ENCODE data around the gene CCDC33.
A peak's percentile ranks its signal among the peaks of the same experiment; 100 is the strongest.

CCDC33 gene

GRCh38 chr15:74369756-74370155, 133.6 kb downstream of the CCDC33 start:
- H3K4me3 ChIP-seq (ENCODE audit: insufficient read depth, low read depth, low read length, poor library complexity, severe bottlenecking): no peak overlapping the region
- H3K9me3 ChIP-seq (ENCODE audit: control insufficient read depth, low read length): no peaks in the 10 kb centered on the region
- no peak overlapping the region for H3K27ac ChIP-seq (ENCODE audit: insufficient read depth, low read length, poor library complexity, severe bottlenecking)
- H3K36me3 ChIP-seq (ENCODE audit: control insufficient read depth, insufficient read depth, low read length): no peaks in the 10 kb centered on the region
- no peak for DNase-seq
- H3K4me1 ChIP-seq (ENCODE audit: control insufficient read depth, insufficient read depth, low read length, poor library complexity, severe bottlenecking): peaks cover 7% of the 10 kb centered on the region
- peaks cover 23% of the 10 kb centered on the region for H3K27me3 ChIP-seq (replicated peaks; ENCODE audit: control insufficient read depth, insufficient read depth, low read length, poor library complexity, severe bottlenecking)

GRCh38 chr15:74370471-74370870, 134.3 kb downstream of the CCDC33 start:
- H3K27me3 ChIP-seq (replicated peaks; ENCODE audit: control insufficient read depth, insufficient read depth, low read length, poor library complexity, severe bottlenecking): peaks cover 16% of the 10 kb centered on the region

GRCh38 chr15:74373056-74373650, 137.0 kb downstream of the CCDC33 start:
- Histone ChIP-seq H3K4me3 (ENCODE audit: insufficient read depth, low read depth, low read length, poor library complexity, severe bottlenecking) (no peak overlapping the region), H3K4me1 (ENCODE audit: control insufficient read depth, insufficient read depth, low read length, poor library complexity, severe bottlenecking) (peaks cover 8% of the 10 kb centered on the region), H3K27ac (ENCODE audit: insufficient read depth, low read length, poor library complexity, severe bottlenecking) (no peak overlapping the region), H3K36me3 (ENCODE audit: control insufficient read depth, insufficient read depth, low read length) (no peaks in the 10 kb centered on the region), H3K9me3 (ENCODE audit: control insufficient read depth, low read length) (no peaks in the 10 kb centered on the region), H3K27me3 (replicated peaks; ENCODE audit: control insufficient read depth, insufficient read depth, low read length, poor library complexity, severe bottlenecking) (peaks cover 5% of the 10 kb centered on the region)
- no peak for DNase-seq

More at GRCh38 chr15:74370471-74370870, 134.3 kb downstream of the CCDC33 start:
- DNase-seq: no peak
- Histone ChIP-seq H3K4me1 (ENCODE audit: control insufficient read depth, insufficient read depth, low read length, poor library complexity, severe bottlenecking) (peaks cover 11% of the 10 kb centered on the region), H3K27ac (ENCODE audit: insufficient read depth, low read length, poor library complexity, severe bottlenecking) (no peak overlapping the region), H3K36me3 (ENCODE audit: control insufficient read depth, insufficient read depth, low read length) (no peaks in the 10 kb centered on the region), H3K4me3 (ENCODE audit: insufficient read depth, low read depth, low read length, poor library complexity, severe bottlenecking) (no peak overlapping the region), H3K9me3 (ENCODE audit: control insufficient read depth, low read length) (no peaks in the 10 kb centered on the region)

GRCh38 chr15:74373731-74374647, 137.9 kb downstream of the CCDC33 start:
- H3K36me3 ChIP-seq (ENCODE audit: control insufficient read depth, insufficient read depth, low read length): no peaks in the 10 kb centered on the region

GRCh38 chr15:74374648-74375302, 138.6 kb downstream of the CCDC33 start:
- no peak overlapping the region for H3K27ac ChIP-seq (ENCODE audit: insufficient read depth, low read length, poor library complexity, severe bottlenecking)
- DNase-seq: no peak
- peaks cover 8% of the 10 kb centered on the region for H3K4me1 ChIP-seq (ENCODE audit: control insufficient read depth, insufficient read depth, low read length, poor library complexity, severe bottlenecking)
- no peaks in the 10 kb centered on the region for H3K9me3 ChIP-seq (ENCODE audit: control insufficient read depth, low read length)
- peak overlapping the region; percentile 67 for H3K4me3 ChIP-seq (ENCODE audit: insufficient read depth, low read depth, low read length, poor library complexity, severe bottlenecking)
- H3K27me3 ChIP-seq (replicated peaks; ENCODE audit: control insufficient read depth, insufficient read depth, low read length, poor library complexity, severe bottlenecking): no peaks in the 10 kb centered on the region
- no peaks in the 10 kb centered on the region for H3K36me3 ChIP-seq (ENCODE audit: control insufficient read depth, insufficient read depth, low read length)

More at GRCh38 chr15:74373731-74374647, 137.9 kb downstream of the CCDC33 start:
- Histone ChIP-seq H3K9me3 (ENCODE audit: control insufficient read depth, low read length) (no peaks in the 10 kb centered on the region), H3K4me1 (ENCODE audit: control insufficient read depth, insufficient read depth, low read length, poor library complexity, severe bottlenecking) (peaks cover 8% of the 10 kb centered on the region), H3K27ac (ENCODE audit: insufficient read depth, low read length, poor library complexity, severe bottlenecking) (peak overlapping the region; percentile 42), H3K4me3 (ENCODE audit: insufficient read depth, low read depth, low read length, poor library complexity, severe bottlenecking) (peak overlapping the region; percentile 67), H3K27me3 (replicated peaks; ENCODE audit: control insufficient read depth, insufficient read depth, low read length, poor library complexity, severe bottlenecking) (peaks cover 3% of the 10 kb centered on the region)
- peak; percentile 88 to 92 (median 91) for DNase-seq

GRCh38 chr15:74375303-74375693, 139.2 kb downstream of the CCDC33 start:
- Histone ChIP-seq H3K4me1 (ENCODE audit: control insufficient read depth, insufficient read depth, low read length, poor library complexity, severe bottlenecking) (peaks cover 8% of the 10 kb centered on the region), H3K27ac (ENCODE audit: insufficient read depth, low read length, poor library complexity, severe bottlenecking) (no peak overlapping the region), H3K4me3 (ENCODE audit: insufficient read depth, low read depth, low read length, poor library complexity, severe bottlenecking) (peak overlapping the region; percentile 67), H3K36me3 (ENCODE audit: control insufficient read depth, insufficient read depth, low read length) (no peaks in the 10 kb centered on the region), H3K27me3 (replicated peaks; ENCODE audit: control insufficient read depth, insufficient read depth, low read length, poor library complexity, severe bottlenecking) (no peaks in the 10 kb centered on the region), H3K9me3 (ENCODE audit: control insufficient read depth, low read length) (no peaks in the 10 kb centered on the region)
- DNase-seq: peak; percentile 52 to 70 (median 62)

GRCh38 chr15:74376226-74376625, 140.1 kb downstream of the CCDC33 start:
- Histone ChIP-seq H3K36me3 (ENCODE audit: control insufficient read depth, insufficient read depth, low read length) (no peaks in the 10 kb centered on the region), H3K27me3 (replicated peaks; ENCODE audit: control insufficient read depth, insufficient read depth, low read length, poor library complexity, severe bottlenecking) (no peaks in the 10 kb centered on the region)
- DNase-seq: no peak

GRCh38 chr15:74376825-74377581, 140.9 kb downstream of the CCDC33 start:
- H3K27ac ChIP-seq (ENCODE audit: insufficient read depth, low read length, poor library complexity, severe bottlenecking): no peak overlapping the region
- H3K9me3 ChIP-seq (ENCODE audit: control insufficient read depth, low read length): no peaks in the 10 kb centered on the region
- H3K27me3 ChIP-seq (replicated peaks; ENCODE audit: control insufficient read depth, insufficient read depth, low read length, poor library complexity, severe bottlenecking): no peaks in the 10 kb centered on the region
- peaks cover 8% of the 10 kb centered on the region for H3K4me1 ChIP-seq (ENCODE audit: control insufficient read depth, insufficient read depth, low read length, poor library complexity, severe bottlenecking)
- H3K36me3 ChIP-seq (ENCODE audit: control insufficient read depth, insufficient read depth, low read length): no peaks in the 10 kb centered on the region
- no peak overlapping the region for H3K4me3 ChIP-seq (ENCODE audit: insufficient read depth, low read depth, low read length, poor library complexity, severe bottlenecking)
- no peak for DNase-seq

More at GRCh38 chr15:74376226-74376625, 140.1 kb downstream of the CCDC33 start:
- Histone ChIP-seq H3K4me3 (ENCODE audit: insufficient read depth, low read depth, low read length, poor library complexity, severe bottlenecking) (no peak overlapping the region), H3K9me3 (ENCODE audit: control insufficient read depth, low read length) (no peaks in the 10 kb centered on the region), H3K27ac (ENCODE audit: insufficient read depth, low read length, poor library complexity, severe bottlenecking) (no peak overlapping the region), H3K4me1 (ENCODE audit: control insufficient read depth, insufficient read depth, low read length, poor library complexity, severe bottlenecking) (peaks cover 8% of the 10 kb centered on the region)

GRCh38 chr15:74377831-74378766, 142.0 kb downstream of the CCDC33 start:
- Histone ChIP-seq H3K4me1 (ENCODE audit: control insufficient read depth, insufficient read depth, low read length, poor library complexity, severe bottlenecking) (peaks cover 8% of the 10 kb centered on the region), H3K36me3 (ENCODE audit: control insufficient read depth, insufficient read depth, low read length) (no peaks in the 10 kb centered on the region), H3K4me3 (ENCODE audit: insufficient read depth, low read depth, low read length, poor library complexity, severe bottlenecking) (no peak overlapping the region), H3K27ac (ENCODE audit: insufficient read depth, low read length, poor library complexity, severe bottlenecking) (no peak overlapping the region), H3K27me3 (replicated peaks; ENCODE audit: control insufficient read depth, insufficient read depth, low read length, poor library complexity, severe bottlenecking) (no peaks in the 10 kb centered on the region), H3K9me3 (ENCODE audit: control insufficient read depth, low read length) (no peaks in the 10 kb centered on the region)
- DNase-seq: no peak
